Erythroblast (primary cell): Measurements from ENCODE around the gene ZMAT5.

Source experiments
- GATA1 ChIP-seq: IDR thresholded peaks from 2 replicates; pipeline ENCODE4 v1.6.1; 2011; ENCODE audit warnings: low read depth, mild to moderate bottlenecking, control low read depth, low read length, moderate library complexity
- POLR2A ChIP-seq: IDR thresholded peaks from 2 replicates; pipeline ENCODE4 v1.6.1; 2011; ENCODE audit warnings: mild to moderate bottlenecking, low read length

- TF ChIP-seq POLR2A (no peak), GATA1 (no peak)
These were observed 7.8 kb downstream of the ZMAT5 start for GRCh38 chr22:29758959-29759358.
